ENCODE data around the gene STIM1. TPM values are rescaled to one million over a fixed set of nuclear protein-coding genes. Genes with fewer than 3 reads are reported as not detected.

STIM1 gene
- total RNA-seq, 1 donor from 2014 or later = 46.9 TPM

DNA sequence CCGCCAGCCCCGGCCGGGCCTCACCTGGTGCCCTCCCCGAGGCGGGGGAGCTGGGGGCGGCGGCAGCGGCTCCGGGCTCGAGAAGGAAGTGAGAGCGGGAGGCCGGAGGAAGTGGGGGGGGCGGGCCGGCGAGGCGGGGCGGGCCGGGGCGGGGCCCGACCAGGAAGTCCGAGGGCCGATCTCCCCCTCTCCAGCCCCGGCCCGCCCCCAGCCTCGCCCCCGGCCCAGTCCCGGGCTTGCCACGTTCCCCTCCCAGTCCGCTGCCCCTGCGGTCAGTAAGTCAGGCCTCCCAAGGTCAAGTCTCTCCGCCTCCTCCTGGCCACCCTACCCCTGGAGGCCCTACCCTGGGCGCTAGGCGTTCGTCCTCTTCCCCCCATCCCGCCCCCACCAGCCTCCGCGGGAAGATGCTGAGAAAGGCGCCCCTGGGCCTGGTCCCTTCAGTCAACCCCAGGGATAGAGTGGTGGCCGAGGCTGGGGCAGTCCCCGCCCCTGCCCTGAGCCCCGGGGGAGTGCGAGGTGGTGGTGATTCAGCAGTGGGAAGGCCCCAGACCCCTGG is 14.5 kb upstream of the STIM1 start, which contains the start of gene RHOG:
TSS of gene RHOG (minus strand) at position 90 of the 556 bp plus-strand sequence. CDS start 12,821 bp downstream, outside the sequence.
- H3K4me3 Mint-ChIP-seq (ENCODE audit: unreplicated experiment) = peak within 1 kb of the TSS; percentile 83
- DNase-seq (ENCODE audit: extremely low spot score, unreplicated experiment) = peak; percentile 90

DNA sequence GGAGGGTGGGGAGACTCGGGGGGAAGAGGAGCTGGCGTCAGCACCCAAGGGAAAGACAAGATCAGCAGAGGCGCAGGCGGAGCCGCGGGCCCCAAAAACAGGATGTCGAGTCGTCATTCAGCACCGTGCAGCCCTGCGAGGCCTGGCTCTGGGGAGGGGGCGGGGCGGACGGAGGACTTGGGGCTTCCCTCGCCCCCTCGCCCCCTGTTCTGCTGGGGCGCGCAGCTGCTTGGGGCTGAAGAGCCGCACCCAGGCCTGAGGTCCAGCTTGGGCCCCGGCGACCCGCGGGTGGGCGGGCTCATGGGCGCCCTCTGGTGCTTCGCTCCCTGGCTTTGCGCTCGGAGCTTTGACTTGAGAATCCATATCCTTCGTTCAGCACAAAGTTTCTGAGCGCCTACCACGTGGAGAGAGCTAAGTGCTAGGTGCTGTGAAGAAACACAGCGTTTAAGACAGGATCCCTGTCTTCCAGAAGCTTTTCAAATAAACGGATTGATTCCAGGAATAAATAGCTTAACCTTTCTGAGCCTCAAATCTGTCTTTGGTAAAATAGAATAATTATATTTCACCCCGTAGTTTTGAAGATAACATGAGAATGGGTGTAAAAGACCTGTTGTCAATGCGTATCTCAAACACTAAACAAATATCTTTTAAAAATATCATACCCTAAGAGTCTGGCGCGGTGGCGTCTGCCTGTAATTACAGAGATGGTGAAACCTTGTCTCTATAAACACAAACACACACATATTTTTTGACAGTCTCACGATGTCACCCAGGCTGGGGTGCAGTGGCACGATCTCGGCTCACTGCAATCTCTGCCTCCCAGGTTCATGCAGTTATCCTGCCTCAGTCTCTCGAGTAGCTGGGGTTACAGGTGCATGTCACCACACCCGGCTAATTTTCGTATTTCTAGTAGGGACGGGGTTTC is 13.8 kb upstream of the STIM1 start:
- Mint-ChIP-seq H3K27ac (ENCODE audit: unreplicated experiment) (peak overlapping the region; percentile 94), H3K9me3 (ENCODE audit: unreplicated experiment) (no peaks in the 10 kb centered on the region)
- DNase-seq (ENCODE audit: extremely low spot score, unreplicated experiment) = peak; percentile 95

More for the DNA sequence above, 14.5 kb upstream of the STIM1 start, which contains the start of gene RHOG:
- no peaks in the 10 kb centered on the region for H3K9me3 Mint-ChIP-seq (ENCODE audit: unreplicated experiment)
- no peaks in the 10 kb centered on the region for H3K36me3 Mint-ChIP-seq (ENCODE audit: unreplicated experiment)
- peak within 1 kb of the TSS; percentile 94 for H3K27ac Mint-ChIP-seq (ENCODE audit: unreplicated experiment)
- TF ChIP-seq, protein P1, sequence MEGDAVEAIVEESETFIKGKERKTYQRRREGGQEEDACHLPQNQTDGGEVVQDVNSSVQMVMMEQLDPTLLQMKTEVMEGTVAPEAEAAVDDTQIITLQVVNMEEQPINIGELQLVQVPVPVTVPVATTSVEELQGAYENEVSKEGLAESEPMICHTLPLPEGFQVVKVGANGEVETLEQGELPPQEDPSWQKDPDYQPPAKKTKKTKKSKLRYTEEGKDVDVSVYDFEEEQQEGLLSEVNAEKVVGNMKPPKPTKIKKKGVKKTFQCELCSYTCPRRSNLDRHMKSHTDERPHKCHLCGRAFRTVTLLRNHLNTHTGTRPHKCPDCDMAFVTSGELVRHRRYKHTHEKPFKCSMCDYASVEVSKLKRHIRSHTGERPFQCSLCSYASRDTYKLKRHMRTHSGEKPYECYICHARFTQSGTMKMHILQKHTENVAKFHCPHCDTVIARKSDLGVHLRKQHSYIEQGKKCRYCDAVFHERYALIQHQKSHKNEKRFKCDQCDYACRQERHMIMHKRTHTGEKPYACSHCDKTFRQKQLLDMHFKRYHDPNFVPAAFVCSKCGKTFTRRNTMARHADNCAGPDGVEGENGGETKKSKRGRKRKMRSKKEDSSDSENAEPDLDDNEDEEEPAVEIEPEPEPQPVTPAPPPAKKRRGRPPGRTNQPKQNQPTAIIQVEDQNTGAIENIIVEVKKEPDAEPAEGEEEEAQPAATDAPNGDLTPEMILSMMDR (IDR thresholded peaks at IDR 0.05) = no peak
- peaks cover 28% of the 10 kb centered on the region for H3K4me1 Mint-ChIP-seq (ENCODE audit: unreplicated experiment)
- H3K27me3 Mint-ChIP-seq (ENCODE audit: unreplicated experiment) = no peaks in the 10 kb centered on the region

DNA sequence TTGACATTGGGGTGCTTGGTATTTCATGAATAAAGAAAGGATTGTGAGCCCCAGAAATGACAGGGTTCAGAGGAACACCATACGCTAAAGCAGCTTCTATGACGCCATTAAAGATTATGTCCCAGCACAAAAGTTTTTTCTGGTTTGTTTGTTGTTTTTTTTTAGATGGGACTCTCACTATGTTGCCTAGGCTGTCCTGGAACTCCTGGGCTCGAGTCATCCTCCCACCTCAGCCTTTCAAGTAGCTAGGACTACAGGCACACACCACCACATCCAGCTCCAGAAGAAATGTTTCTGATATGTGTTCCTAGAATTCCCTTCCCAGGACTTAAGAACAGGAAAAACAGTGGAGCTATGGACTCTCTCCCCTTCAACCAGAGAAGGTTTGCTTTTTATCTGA is 12.1 kb upstream of the STIM1 start:
- Mint-ChIP-seq H3K4me3 (ENCODE audit: unreplicated experiment) (no peak overlapping the region), H3K27me3 (ENCODE audit: unreplicated experiment) (peaks cover 4% of the 10 kb centered on the region), H3K36me3 (ENCODE audit: unreplicated experiment) (no peaks in the 10 kb centered on the region), H3K9me3 (ENCODE audit: unreplicated experiment) (no peaks in the 10 kb centered on the region), H3K27ac (ENCODE audit: unreplicated experiment) (no peak overlapping the region), H3K4me1 (ENCODE audit: unreplicated experiment) (peaks cover 20% of the 10 kb centered on the region)
- DNase-seq (ENCODE audit: extremely low spot score, unreplicated experiment) = no peak
- TF ChIP-seq, protein P1 (IDR thresholded peaks at IDR 0.05) = no peak

More for the DNA sequence above, 13.8 kb upstream of the STIM1 start:
- Mint-ChIP-seq H3K4me3 (ENCODE audit: unreplicated experiment) (peak overlapping the region; percentile 81), H3K27me3 (ENCODE audit: unreplicated experiment) (no peaks in the 10 kb centered on the region), H3K36me3 (ENCODE audit: unreplicated experiment) (no peaks in the 10 kb centered on the region), H3K4me1 (ENCODE audit: unreplicated experiment) (peaks cover 28% of the 10 kb centered on the region)
- TF ChIP-seq, protein P1 (IDR thresholded peaks at IDR 0.05) = peak; percentile 92

DNA sequence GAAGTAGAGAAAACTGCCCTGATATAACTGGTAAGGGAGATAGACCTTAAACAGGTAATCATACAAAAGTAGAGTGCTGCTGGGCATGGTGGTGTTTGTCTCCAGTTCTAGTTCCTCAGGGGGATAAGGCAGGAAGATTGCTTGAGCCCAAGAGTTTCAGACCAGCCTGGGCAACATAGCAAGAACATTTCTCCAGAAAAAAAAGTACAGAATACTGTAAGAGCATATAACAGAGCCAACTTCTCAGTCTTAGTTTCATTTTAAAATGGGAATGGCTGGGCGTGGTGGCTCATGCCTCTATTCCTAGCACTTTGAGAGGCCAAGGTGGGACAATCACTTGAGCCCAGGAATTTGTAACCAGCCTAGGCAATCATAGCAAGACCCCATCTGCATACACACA is 10.2 kb upstream of the STIM1 start:
- no peak overlapping the region for H3K4me3 Mint-ChIP-seq (ENCODE audit: unreplicated experiment)
- no peaks in the 10 kb centered on the region for H3K36me3 Mint-ChIP-seq (ENCODE audit: unreplicated experiment)
- H3K27me3 Mint-ChIP-seq (ENCODE audit: unreplicated experiment) = peaks cover 4% of the 10 kb centered on the region
- H3K9me3 Mint-ChIP-seq (ENCODE audit: unreplicated experiment) = no peaks in the 10 kb centered on the region
- H3K27ac Mint-ChIP-seq (ENCODE audit: unreplicated experiment) = no peak overlapping the region
- H3K4me1 Mint-ChIP-seq (ENCODE audit: unreplicated experiment) = peaks cover 4% of the 10 kb centered on the region
- TF ChIP-seq, protein P1 (IDR thresholded peaks at IDR 0.05) = no peak
- DNase-seq (ENCODE audit: extremely low spot score, unreplicated experiment) = no peak

DNA sequence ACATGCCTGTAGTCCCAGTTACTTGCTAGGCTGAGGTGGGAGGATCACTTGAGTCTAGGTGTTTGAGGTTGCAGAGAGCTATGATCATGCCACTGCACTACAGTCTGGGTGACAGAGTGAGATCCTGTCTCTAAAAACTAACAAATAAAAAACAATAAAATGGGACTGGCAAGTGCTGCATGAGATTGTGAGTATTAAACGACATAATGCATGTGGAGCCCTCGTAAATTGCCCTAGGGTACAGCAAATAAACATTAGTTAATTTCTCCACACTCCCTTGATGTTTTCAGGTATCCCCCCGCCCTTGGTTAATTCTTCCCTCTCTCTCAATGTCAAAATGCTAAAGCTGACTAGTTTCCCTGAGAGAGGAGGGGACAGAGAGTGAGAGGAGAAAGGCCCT is 9.8 kb upstream of the STIM1 start:
- DNase-seq (ENCODE audit: extremely low spot score, unreplicated experiment) = no peak
- TF ChIP-seq, protein P1 (IDR thresholded peaks at IDR 0.05) = no peak

More for the DNA sequence above, 9.8 kb upstream of the STIM1 start:
- Mint-ChIP-seq H3K9me3 (ENCODE audit: unreplicated experiment) (no peaks in the 10 kb centered on the region), H3K4me3 (ENCODE audit: unreplicated experiment) (no peak overlapping the region), H3K27me3 (ENCODE audit: unreplicated experiment) (peaks cover 4% of the 10 kb centered on the region), H3K27ac (ENCODE audit: unreplicated experiment) (no peak overlapping the region), H3K4me1 (ENCODE audit: unreplicated experiment) (peaks cover 4% of the 10 kb centered on the region), H3K36me3 (ENCODE audit: unreplicated experiment) (no peaks in the 10 kb centered on the region)
